BJ (cell line): ENCODE results near the gene NDUFAF2. TPM values are rescaled to one million over a fixed set of nuclear protein-coding genes. Genes with fewer than 3 reads are reported as not detected.
A peak's percentile ranks its signal among the peaks of the same experiment; 100 is the strongest.

Experiments used
- CTCF ChIA-PET: fragments of 350-600 bp; formaldehyde crosslinking; extraction: SDS; loops from one replicate; lab custom pipeline; 2021; ENCODE audit warnings: antibody characterized with exemption, inconsistent platforms; lab: Yijun Ruan, JAX
- POLR2A ChIA-PET: fragments of 300-600 bp; sonication (Branson Sonifier 250); formaldehyde crosslinking; extraction: SDS; loops from one replicate; lab custom pipeline; 2021; ENCODE audit warnings: antibody characterized with exemption; lab: Charles Lee
- DNase-seq: peaks from one replicate; pipeline ENCODE4 v3.0.0-alpha.2; 2011; ENCODE audit warnings: low read depth
- H3K27me3 ChIP-seq: 2 replicates; pipeline ENCODE4 v1.6.0; 2011; ENCODE audit warnings: low read length; ENCODE audit not compliant: control insufficient read depth, insufficient read depth
- H3K36me3 ChIP-seq: 2 replicates; pipeline ENCODE4 v1.5.1; 2011; ENCODE audit warnings: low read length; ENCODE audit not compliant: control insufficient read depth, insufficient read depth
- H3K4me3 ChIP-seq: 2 replicates; pipeline ENCODE4 v1.5.1; 2011; ENCODE audit warnings: low read depth, mild to moderate bottlenecking, control low read depth, low read length
- polyA plus RNA-seq: library from polyadenylated mRNA; depleted of rRNA; stranded (reverse); fragments of >200 nt; gene quantifications from 2 replicates; pipeline ENCODE4 v1.2.3, GENCODE V29; 2011
- TF ChIP-seq, protein P1 (sequence below): IDR thresholded peaks from 2 replicates; pipeline ENCODE4 v1.5.1; 2011; ENCODE audit warnings: low read depth, mild to moderate bottlenecking, control low read depth, inconsistent platforms, low read length, moderate library complexity; ENCODE audit not compliant: insufficient read depth

Gene NDUFAF2
- polyA plus RNA-seq, 1 experiment, result 22.4 TPM

DNA sequence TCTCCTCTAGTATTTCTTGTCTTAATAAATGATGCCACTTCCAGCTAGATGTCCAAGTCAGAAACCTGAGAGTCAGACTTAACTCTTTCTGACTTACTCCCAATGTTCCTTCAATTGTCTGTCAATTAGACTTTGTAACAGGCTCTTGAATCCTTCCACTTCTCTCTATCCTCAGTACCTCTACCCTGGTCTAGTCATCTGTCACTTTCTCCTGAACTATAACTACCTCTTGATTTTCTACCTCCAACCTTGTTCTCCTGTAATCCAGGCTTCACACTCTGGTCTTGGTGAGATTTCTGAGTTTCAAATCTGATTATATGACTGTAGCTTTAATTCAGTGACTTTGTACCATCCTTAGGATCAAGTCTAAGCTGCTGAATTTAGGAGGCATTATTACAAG lies 64.9 kb downstream of the NDUFAF2 start:
- POLR2A ChIA-PET, result no interaction called here
- CTCF ChIA-PET, result interaction anchor here (1.2 kb wide), 1 partner anchor 9 kb away, joined by 5 read pairs; no protein-coding TSS in a partner anchor

DNA sequence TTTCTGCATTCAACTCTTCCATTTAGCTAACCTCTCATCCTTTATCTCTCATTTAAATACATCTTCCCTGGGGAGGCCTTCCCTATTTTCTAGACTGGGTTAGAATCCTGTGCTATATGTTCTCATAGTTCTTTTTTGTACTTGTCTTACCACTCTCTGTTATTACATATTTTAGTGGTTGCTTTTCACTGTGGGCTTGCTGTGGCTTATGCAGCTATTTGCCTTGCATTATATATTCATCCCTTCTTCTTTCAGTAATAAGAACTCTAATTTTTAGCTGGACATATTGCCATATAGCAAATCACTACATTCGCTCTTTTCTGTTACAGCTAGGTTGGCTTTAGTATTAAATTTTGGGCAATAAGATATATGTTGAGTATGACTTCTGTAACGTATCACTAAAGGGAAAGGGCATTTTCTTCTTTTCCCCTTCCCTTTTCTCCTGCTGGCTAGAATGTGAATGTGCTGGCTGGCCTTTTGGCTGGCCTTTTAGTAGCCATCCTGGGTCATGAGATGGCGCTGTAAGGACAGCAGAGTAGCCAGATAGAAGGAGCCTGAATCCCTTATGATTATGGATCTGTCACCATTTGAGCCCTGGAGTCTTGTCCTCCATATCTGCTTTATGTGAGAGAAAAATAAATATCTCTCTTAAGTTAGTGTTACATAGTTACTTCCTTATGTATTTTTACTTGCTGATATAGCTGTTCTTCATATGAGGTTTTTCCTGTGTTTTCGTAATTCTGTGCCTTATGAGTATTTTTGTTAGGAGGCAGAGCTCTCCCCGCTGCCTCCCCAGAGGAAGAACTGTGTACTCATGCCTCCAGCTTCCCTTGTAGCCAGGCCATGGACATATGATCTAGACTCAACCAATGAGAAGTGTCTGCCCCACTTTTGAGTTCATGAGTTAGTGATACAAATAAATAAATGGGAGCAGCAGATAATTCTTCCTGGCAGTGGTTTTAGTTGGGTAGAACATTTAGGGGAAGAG lies 65.8 kb downstream of the NDUFAF2 start:
- ChIA-PET CTCF (interaction anchor here (0.6 to 1.2 kb wide), 2 partner anchors 10 to 363 kb away, joined by 3 to 5 read pairs; no protein-coding TSS in a partner anchor), POLR2A (no interaction called here)
- no peak for DNase-seq
- Histone ChIP-seq H3K36me3 (no peaks in the 10 kb centered on the region), H3K4me3 (no peak overlapping the region), H3K27me3 (no peaks in the 10 kb centered on the region)
- TF ChIP-seq, protein P1, sequence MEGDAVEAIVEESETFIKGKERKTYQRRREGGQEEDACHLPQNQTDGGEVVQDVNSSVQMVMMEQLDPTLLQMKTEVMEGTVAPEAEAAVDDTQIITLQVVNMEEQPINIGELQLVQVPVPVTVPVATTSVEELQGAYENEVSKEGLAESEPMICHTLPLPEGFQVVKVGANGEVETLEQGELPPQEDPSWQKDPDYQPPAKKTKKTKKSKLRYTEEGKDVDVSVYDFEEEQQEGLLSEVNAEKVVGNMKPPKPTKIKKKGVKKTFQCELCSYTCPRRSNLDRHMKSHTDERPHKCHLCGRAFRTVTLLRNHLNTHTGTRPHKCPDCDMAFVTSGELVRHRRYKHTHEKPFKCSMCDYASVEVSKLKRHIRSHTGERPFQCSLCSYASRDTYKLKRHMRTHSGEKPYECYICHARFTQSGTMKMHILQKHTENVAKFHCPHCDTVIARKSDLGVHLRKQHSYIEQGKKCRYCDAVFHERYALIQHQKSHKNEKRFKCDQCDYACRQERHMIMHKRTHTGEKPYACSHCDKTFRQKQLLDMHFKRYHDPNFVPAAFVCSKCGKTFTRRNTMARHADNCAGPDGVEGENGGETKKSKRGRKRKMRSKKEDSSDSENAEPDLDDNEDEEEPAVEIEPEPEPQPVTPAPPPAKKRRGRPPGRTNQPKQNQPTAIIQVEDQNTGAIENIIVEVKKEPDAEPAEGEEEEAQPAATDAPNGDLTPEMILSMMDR, result peak; percentile 26

More for the DNA sequence above, 64.9 kb downstream of the NDUFAF2 start:
- Histone ChIP-seq H3K36me3 (no peaks in the 10 kb centered on the region), H3K27me3 (no peaks in the 10 kb centered on the region), H3K4me3 (no peak overlapping the region)
- no peak for DNase-seq
- TF ChIP-seq, protein P1, result no peak

DNA sequence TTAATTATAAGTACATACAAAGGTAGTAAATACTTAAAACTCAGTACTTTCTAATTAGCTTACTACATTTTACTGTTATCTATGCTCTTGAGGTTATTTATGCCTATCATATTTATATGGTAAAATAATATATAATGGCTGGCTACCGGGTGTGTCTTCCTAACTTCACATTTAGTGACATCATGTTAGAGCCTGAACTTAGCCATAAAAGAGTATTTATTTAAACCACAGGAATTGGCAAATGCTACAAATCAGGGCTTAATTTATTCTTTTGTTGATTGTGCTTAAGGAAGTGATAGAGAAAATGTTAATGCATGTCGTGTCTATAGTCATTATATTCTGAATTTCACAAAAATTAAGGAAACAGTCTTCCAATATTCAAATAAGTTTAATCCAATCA lies 73.1 kb downstream of the NDUFAF2 start:
- no peak for DNase-seq
- ChIA-PET POLR2A (no interaction called here), CTCF (no interaction called here)
- H3K36me3 ChIP-seq, result no peaks in the 10 kb centered on the region
- H3K27me3 ChIP-seq, result no peaks in the 10 kb centered on the region
- TF ChIP-seq, protein P1, result no peak
- no peak overlapping the region for H3K4me3 ChIP-seq

DNA sequence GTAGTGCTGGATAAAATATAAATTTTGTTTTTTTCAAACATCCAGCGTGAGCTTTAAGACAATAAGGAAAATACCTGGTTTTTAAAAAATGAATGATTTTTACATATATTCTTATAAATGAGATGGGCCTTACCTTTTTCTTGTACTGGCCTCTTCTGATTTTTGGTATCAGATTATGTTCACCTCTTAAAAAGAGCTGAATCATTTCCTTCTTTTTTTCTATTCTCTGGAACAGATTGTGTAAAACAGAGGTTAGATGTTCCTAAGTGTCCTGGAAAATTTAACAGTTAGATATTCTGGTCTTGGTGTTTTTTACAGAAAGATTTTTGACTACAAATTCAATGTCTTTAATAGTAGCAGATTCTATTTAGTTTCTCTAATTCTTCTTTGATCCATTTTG lies 74.6 kb downstream of the NDUFAF2 start:
- Histone ChIP-seq H3K36me3 (no peaks in the 10 kb centered on the region), H3K4me3 (no peak overlapping the region), H3K27me3 (no peaks in the 10 kb centered on the region)
- POLR2A ChIA-PET, result no interaction called here
- TF ChIP-seq, protein P1, result no peak
- no peak for DNase-seq
- CTCF ChIA-PET, result no interaction called here

DNA sequence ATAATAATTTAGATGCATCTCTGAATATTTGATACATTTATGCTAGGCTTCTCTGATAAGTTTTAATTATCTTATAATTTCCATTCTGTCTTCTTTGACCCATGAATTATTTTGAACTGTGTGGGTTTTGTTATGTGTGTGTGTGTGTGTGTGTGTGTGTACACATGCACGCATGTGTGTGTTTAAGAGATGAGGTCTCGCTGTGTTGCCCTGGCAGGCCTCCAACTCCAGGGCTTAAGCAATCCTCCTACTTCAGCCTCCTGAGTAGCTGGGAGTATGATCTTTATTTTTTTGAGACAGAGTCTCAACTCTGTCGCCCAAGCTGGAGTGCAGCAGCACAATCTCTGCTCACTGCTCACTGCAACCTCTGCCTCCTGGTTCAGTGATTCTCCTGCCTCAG lies 75.4 kb downstream of the NDUFAF2 start:
- Histone ChIP-seq H3K4me3 (no peak overlapping the region), H3K27me3 (no peaks in the 10 kb centered on the region), H3K36me3 (no peaks in the 10 kb centered on the region)
- TF ChIP-seq, protein P1, result no peak
- no peak for DNase-seq
- ChIA-PET CTCF (no interaction called here), POLR2A (no interaction called here)
